Activated CD4-positive, alpha-beta T cell treated with anti-CD3 and anti-CD28 coated beads, Interleukin-2, amount 50 U/mL, for 1 hour (primary cell): ENCODE data around the gene C20orf202.
A peak's percentile ranks its signal among the peaks of the same experiment; 100 is the strongest.
"Not testable (repeated sequence)": the region's sequence is repeated elsewhere in the genome, so short reads cannot be mapped to it uniquely, and the experiment has no call there.

Source experiments
- DNase-seq: peaks from one replicate; pipeline ENCODE4 v3.0.0-alpha.2; 2020

The C20orf202 gene

GRCh38 chr20:1212023-1212422 lies 8.8 kb downstream of the C20orf202 start:
- DNase-seq, result no peak

GRCh38 chr20:1212607-1213396 lies 9.5 kb downstream of the C20orf202 start:
- DNase-seq, result peak; percentile 67

GRCh38 chr20:1214838-1215261 lies 11.6 kb downstream of the C20orf202 start:
- DNase-seq, result no peak

- no peak for DNase-seq
Measured at GRCh38 chr20:1215386-1216170, 12.3 kb downstream of the C20orf202 start.

GRCh38 chr20:1216527-1217427 lies 13.5 kb downstream of the C20orf202 start:
- DNase-seq, result not testable (repeated sequence)

- not testable (repeated sequence) for DNase-seq
Measured at GRCh38 chr20:1222750-1223149, 19.5 kb downstream of the C20orf202 start.

GRCh38 chr20:1224205-1224890 lies 21.1 kb downstream of the C20orf202 start:
- no peak for DNase-seq

GRCh38 chr20:1225263-1225782 lies 22.1 kb downstream of the C20orf202 start:
- no peak for DNase-seq

- peak; percentile 85 for DNase-seq
Measured at GRCh38 chr20:1225783-1226654, 22.8 kb downstream of the C20orf202 start, which contains the start of gene RAD21L1. Gene RAD21L1, plus strand, starts transcription at chr20:1226044. Its CDS starts 2,410 bp downstream, at chr20:1228454.

GRCh38 chr20:1229541-1229940 lies 26.3 kb downstream of the C20orf202 start:
- DNase-seq, result no peak

GRCh38 chr20:1232286-1233111 lies 29.2 kb downstream of the C20orf202 start:
- DNase-seq, result no peak

- DNase-seq, result no peak
Measured at GRCh38 chr20:1240549-1240948, 37.3 kb downstream of the C20orf202 start.

GRCh38 chr20:1241456-1241855 lies 38.2 kb downstream of the C20orf202 start:
- DNase-seq, result no peak

GRCh38 chr20:1242099-1242498 lies 38.8 kb downstream of the C20orf202 start:
- DNase-seq, result no peak

- DNase-seq, result no peak
Measured at GRCh38 chr20:1242530-1242929, 39.3 kb downstream of the C20orf202 start.

GRCh38 chr20:1245578-1245977 lies 42.3 kb downstream of the C20orf202 start:
- no peak for DNase-seq

- DNase-seq, result no peak
Measured at GRCh38 chr20:1247689-1248088, 44.4 kb downstream of the C20orf202 start.

- DNase-seq, result not testable (repeated sequence)
Measured at GRCh38 chr20:1250282-1250681, 47.0 kb downstream of the C20orf202 start.

GRCh38 chr20:1252416-1252815 lies 49.2 kb downstream of the C20orf202 start:
- DNase-seq, result no peak

GRCh38 chr20:1254254-1254653 lies 51.0 kb downstream of the C20orf202 start:
- DNase-seq, result no peak
